Mammary epithelial cell (primary cell): ENCODE data around the gene ZFYVE19.

Experiments used
- EZH2 ChIP-seq: IDR thresholded peaks from 2 replicates; pipeline ENCODE4 v1.6.1; 2012; ENCODE audit warnings: low read length, inconsistent platforms, borderline replicate concordance
- TF ChIP-seq, protein P1 (sequence below), 2 donors: IDR thresholded peaks in 1 of 2; conservative IDR thresholded peaks in 1 of 2; 2 replicates each; pipeline ENCODE4 v1.5.1; 2011 to 2012; ENCODE audit warnings: inconsistent platforms in 2 of 2, low read length in 2 of 2, mild to moderate bottlenecking in 2 of 2, control low read depth in 1 of 2, low read depth in 1 of 2; ENCODE audit not compliant: insufficient read depth in 1 of 2; ENCODE audit errors: extremely low read depth in 1 of 2

DNA sequence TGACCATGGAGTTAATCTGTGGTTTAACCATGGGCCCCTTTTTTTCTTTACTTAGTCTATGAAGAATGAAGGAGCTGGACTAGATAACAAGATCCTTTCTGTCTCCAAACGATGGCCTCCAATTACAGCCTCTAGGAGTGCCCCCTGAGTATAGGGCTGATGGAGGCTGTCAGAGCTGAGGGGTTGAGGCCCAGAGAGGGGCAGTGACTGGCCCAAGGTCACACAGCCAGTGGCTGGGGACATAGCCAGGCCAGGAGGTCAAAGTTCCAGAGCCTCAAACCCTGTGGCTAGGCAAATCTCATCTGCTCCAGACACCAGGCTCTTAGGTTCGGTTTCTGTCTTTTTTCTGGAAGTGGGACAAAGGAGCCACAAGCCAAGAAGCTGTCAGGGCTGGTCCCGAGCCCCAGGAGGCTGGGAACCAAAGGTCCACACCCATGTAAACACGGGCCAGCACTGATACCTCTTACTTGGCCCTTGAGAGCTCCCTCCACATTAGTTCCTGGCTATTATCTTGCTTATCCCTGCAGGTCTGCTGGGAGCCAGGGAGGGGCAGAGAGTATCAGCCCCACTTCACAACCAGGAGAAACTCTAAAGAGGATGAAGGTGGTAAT lies 56.9 kb downstream of the ZFYVE19 start:
- TF ChIP-seq, protein P1, sequence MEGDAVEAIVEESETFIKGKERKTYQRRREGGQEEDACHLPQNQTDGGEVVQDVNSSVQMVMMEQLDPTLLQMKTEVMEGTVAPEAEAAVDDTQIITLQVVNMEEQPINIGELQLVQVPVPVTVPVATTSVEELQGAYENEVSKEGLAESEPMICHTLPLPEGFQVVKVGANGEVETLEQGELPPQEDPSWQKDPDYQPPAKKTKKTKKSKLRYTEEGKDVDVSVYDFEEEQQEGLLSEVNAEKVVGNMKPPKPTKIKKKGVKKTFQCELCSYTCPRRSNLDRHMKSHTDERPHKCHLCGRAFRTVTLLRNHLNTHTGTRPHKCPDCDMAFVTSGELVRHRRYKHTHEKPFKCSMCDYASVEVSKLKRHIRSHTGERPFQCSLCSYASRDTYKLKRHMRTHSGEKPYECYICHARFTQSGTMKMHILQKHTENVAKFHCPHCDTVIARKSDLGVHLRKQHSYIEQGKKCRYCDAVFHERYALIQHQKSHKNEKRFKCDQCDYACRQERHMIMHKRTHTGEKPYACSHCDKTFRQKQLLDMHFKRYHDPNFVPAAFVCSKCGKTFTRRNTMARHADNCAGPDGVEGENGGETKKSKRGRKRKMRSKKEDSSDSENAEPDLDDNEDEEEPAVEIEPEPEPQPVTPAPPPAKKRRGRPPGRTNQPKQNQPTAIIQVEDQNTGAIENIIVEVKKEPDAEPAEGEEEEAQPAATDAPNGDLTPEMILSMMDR (conservative IDR thresholded peaks at IDR 0.05 in 1 of 2, IDR thresholded peaks at IDR 0.05 in 1 of 2; ENCODE audit: extremely low read depth in 1 of 2, insufficient read depth in 1 of 2, low read depth in 1 of 2, low read length in 2 of 2) = no peak
- TF ChIP-seq EZH2 = no peak
